ENCODE measurements around the gene MTA1. TPM values are rescaled to one million over a fixed set of nuclear protein-coding genes. Genes with fewer than 3 reads are reported as not detected.

MTA1 gene
- total and polyA plus RNA-seq, 2 experiments from 2014 or later: 8.1 to 37.0 TPM

DNA sequence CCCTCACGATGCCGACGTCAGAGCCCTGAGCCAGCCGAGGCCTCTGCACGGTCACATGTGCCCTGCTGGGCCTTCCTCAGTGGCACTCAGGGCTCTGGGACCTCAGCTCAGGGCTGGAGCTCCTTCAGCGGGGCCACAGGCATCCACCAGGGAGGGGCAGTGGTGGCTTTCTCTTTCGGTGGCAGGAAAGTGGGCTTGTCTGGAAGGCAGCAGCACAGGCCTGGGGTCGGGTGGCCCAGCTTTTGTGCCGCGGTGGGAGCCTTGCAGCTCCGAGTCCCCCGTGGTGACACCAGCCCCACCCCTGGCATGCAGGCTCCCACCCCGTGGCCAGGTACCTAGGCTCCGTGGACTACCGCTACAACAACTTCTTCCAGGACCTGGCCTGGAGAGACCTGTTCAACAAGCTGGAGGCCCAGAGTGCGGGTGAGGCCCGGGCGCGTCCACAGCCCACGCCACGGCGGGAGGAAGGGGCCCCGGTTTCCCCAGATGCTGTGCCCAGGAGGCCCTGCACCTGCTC is 35.5 kb upstream of the MTA1 start:
- no peak for TF ChIP-seq EZH2 (IDR thresholded peaks at IDR 0.05; ENCODE audit: insufficient read depth, poor library complexity, severe bottlenecking)
- TF ChIP-seq EZH2phosphoT487 (IDR thresholded peaks at IDR 0.05; ENCODE audit: insufficient read depth, low read depth): no peak
- H3K27me3 ChIP-seq (replicated peaks; ENCODE audit: insufficient read depth): no peaks in the 10 kb centered on the region
- no peaks in the 10 kb centered on the region for H3F3A ChIP-seq (ENCODE audit: insufficient read depth)
- no peak overlapping the region for H2AFZ ChIP-seq
- no peak overlapping the region for H3K9ac ChIP-seq
- no peaks in the 10 kb centered on the region for H3K9me3 ChIP-seq (ENCODE audit: low read depth)
- WGBS, 2 experiments (ENCODE audit: low coverage in 1 of 2, low lambda C conversion rate in 2 of 2, missing lambda C conversion rate in 2 of 2): 94% methylated on average over 10 to 21 of the region's 23 CpGs
- H3K9me2 ChIP-seq (ENCODE audit: insufficient read depth): no peaks in the 10 kb centered on the region
- no peak overlapping the region for H3K27ac ChIP-seq
- no peaks in the 10 kb centered on the region for H4K20me1 ChIP-seq (ENCODE audit: insufficient read depth)
- H3K36me3 ChIP-seq (ENCODE audit: low read depth): no peaks in the 10 kb centered on the region
- H3K79me2 ChIP-seq (ENCODE audit: insufficient read depth): no peaks in the 10 kb centered on the region
- H3K4me1 ChIP-seq (ENCODE audit: insufficient read depth): no peaks in the 10 kb centered on the region
- no peak overlapping the region for H3K4me2 ChIP-seq (ENCODE audit: unreplicated experiment)
- no peak for DNase-seq
- in situ Hi-C loops (cut with MboI): no loop called here
- H3K4me3 ChIP-seq: no peak overlapping the region

DNA sequence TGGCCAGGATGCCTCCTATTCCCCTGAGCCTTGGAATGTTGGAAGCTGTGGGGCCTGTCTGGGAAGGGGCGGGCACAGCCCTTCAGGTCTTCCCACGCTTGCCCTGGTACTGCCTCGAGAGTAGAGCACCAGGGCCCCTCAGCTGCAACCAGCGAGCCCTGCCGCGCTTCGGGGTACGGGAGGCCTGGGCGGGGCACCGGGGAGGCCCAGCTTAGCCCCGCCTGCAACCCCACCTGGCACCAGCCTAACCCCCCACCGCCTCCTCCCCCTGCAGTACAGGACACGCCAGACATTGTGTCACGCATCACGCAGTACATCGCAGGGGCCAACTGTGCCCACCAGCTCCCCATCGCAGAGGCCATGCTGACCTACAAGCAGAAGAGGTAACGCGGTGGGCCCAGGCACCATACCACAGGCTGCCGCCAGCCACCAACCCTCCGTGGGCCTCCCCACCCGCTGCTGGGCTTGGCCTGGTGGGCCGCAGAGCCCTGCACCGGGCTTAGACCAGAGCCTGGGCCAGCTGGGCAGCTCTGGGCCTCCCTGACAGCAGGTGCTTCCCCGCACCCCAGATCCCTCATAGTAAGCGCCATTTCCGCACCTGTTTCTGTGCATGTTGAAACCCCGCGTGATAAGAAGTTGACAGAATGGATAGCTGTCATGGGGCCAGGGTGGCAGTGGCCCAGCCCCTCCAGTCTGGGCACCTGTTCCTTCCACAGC is 34.9 kb upstream of the MTA1 start:
- TF ChIP-seq EZH2 (IDR thresholded peaks at IDR 0.05; ENCODE audit: insufficient read depth, poor library complexity, severe bottlenecking) (no peak), EZH2phosphoT487 (IDR thresholded peaks at IDR 0.05; ENCODE audit: insufficient read depth, low read depth) (no peak)
- Histone ChIP-seq H3K9me3 (ENCODE audit: low read depth) (no peaks in the 10 kb centered on the region), H3F3A (ENCODE audit: insufficient read depth) (no peaks in the 10 kb centered on the region), H3K27me3 (replicated peaks; ENCODE audit: insufficient read depth) (no peaks in the 10 kb centered on the region), H3K4me3 (no peak overlapping the region), H3K36me3 (ENCODE audit: low read depth) (no peaks in the 10 kb centered on the region), H3K79me2 (ENCODE audit: insufficient read depth) (no peaks in the 10 kb centered on the region), H2AFZ (no peak overlapping the region), H3K4me1 (ENCODE audit: insufficient read depth) (no peaks in the 10 kb centered on the region), H3K27ac (no peak overlapping the region), H3K9me2 (ENCODE audit: insufficient read depth) (no peaks in the 10 kb centered on the region), H3K4me2 (ENCODE audit: unreplicated experiment) (no peak overlapping the region), H4K20me1 (ENCODE audit: insufficient read depth) (no peaks in the 10 kb centered on the region), H3K9ac (no peak overlapping the region)
- 97% methylated on average over 19 to 29 of the region's 29 CpGs for WGBS, 2 experiments (ENCODE audit: low coverage in 1 of 2, low lambda C conversion rate in 2 of 2, missing lambda C conversion rate in 2 of 2)
- in situ Hi-C loops (cut with MboI): no loop called here
- DNase-seq: no peak

DNA sequence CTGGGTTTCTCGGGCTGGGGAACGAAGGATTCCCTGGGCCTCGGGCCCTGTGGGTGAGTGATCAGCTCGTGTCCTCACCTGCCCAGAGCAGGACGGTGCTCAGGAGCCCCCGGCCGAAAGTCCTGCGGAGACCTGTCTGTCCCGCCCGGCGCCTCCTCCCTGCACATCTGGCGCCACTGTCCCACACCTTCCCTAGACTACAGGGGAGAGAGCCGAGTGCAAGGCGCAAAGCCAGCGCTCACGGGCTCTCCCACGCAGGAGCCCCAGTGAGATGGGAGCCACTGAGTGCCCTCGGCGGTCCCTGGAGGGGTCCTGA is 34.3 kb upstream of the MTA1 start:
- Histone ChIP-seq H3K79me2 (ENCODE audit: insufficient read depth) (no peaks in the 10 kb centered on the region), H3K27ac (no peak overlapping the region), H4K20me1 (ENCODE audit: insufficient read depth) (no peaks in the 10 kb centered on the region), H3K9me3 (ENCODE audit: low read depth) (no peaks in the 10 kb centered on the region), H2AFZ (no peak overlapping the region), H3K4me2 (ENCODE audit: unreplicated experiment) (no peak overlapping the region), H3K9me2 (ENCODE audit: insufficient read depth) (no peaks in the 10 kb centered on the region), H3K36me3 (ENCODE audit: low read depth) (no peaks in the 10 kb centered on the region), H3F3A (ENCODE audit: insufficient read depth) (no peaks in the 10 kb centered on the region), H3K4me1 (ENCODE audit: insufficient read depth) (no peaks in the 10 kb centered on the region), H3K27me3 (replicated peaks; ENCODE audit: insufficient read depth) (no peaks in the 10 kb centered on the region), H3K9ac (no peak overlapping the region), H3K4me3 (no peak overlapping the region)
- 96 to 97% methylated on average over 12 to 17 of the region's 19 CpGs for WGBS, 2 experiments (ENCODE audit: low coverage in 1 of 2, low lambda C conversion rate in 2 of 2, missing lambda C conversion rate in 2 of 2)
- no peak for DNase-seq
- TF ChIP-seq EZH2phosphoT487 (IDR thresholded peaks at IDR 0.05; ENCODE audit: insufficient read depth, low read depth): no peak
- TF ChIP-seq EZH2 (IDR thresholded peaks at IDR 0.05; ENCODE audit: insufficient read depth, poor library complexity, severe bottlenecking): no peak
- in situ Hi-C loops (cut with MboI): no loop called here

DNA sequence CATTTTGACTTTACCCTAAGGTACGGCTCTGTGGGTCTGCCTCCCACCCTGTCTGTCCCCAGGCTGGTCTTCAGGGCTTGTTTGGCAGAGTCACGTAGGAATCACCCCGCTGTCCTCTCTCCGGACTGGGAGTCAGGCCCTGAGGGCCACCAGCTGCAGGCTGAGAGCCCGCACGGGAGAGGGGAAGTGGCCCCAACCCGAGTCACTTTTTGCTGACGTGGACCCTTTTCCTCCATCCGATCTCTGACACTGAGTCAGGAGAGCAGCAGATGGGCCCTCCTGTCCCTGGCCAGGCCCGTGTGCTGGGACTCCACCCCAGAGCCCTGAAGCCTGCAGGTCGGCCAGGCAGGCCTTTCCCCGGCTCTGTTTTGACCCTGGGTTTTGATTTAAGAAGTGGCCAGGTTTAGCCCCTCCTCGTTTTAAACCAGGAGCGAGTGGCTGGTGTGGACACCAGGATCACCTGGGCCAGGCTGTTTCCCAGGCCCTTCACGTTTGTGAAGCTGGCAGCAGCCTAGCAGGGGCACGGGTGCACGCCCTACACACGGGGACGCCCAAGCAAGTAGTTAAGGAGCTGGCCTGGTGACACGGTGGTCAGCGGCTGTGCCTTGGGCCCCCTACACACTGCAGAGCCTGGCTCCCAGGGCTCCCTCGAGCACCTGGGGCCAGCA is 33.8 kb upstream of the MTA1 start:
- Histone ChIP-seq H3K36me3 (ENCODE audit: low read depth) (no peaks in the 10 kb centered on the region), H3K27me3 (replicated peaks; ENCODE audit: insufficient read depth) (no peaks in the 10 kb centered on the region), H3K79me2 (ENCODE audit: insufficient read depth) (no peaks in the 10 kb centered on the region), H3K9ac (no peak overlapping the region), H2AFZ (no peak overlapping the region), H3K9me2 (ENCODE audit: insufficient read depth) (no peaks in the 10 kb centered on the region), H3K27ac (no peak overlapping the region), H3K9me3 (ENCODE audit: low read depth) (no peaks in the 10 kb centered on the region), H3K4me1 (ENCODE audit: insufficient read depth) (no peaks in the 10 kb centered on the region), H3K4me3 (no peak overlapping the region), H4K20me1 (ENCODE audit: insufficient read depth) (no peaks in the 10 kb centered on the region), H3K4me2 (ENCODE audit: unreplicated experiment) (no peak overlapping the region), H3F3A (ENCODE audit: insufficient read depth) (no peaks in the 10 kb centered on the region)
- in situ Hi-C loops (cut with MboI): no loop called here
- no peak for DNase-seq
- WGBS, 2 experiments (ENCODE audit: low coverage in 1 of 2, low lambda C conversion rate in 2 of 2, missing lambda C conversion rate in 2 of 2): 87 to 88% methylated on average over 21 to 22 of the region's 22 CpGs
- TF ChIP-seq EZH2phosphoT487 (IDR thresholded peaks at IDR 0.05; ENCODE audit: insufficient read depth, low read depth): no peak
- no peak for TF ChIP-seq EZH2 (IDR thresholded peaks at IDR 0.05; ENCODE audit: insufficient read depth, poor library complexity, severe bottlenecking)
